ENCODE measurements around the gene EXOC2.

GRCh38 chr6:489001-489400 lies 203.9 kb downstream of the EXOC2 start:
- no peak for TF ChIP-seq ZBTB11 (CRISPR knock-in tag; IDR thresholded peaks at IDR 0.05)
- TF ChIP-seq POLR2AphosphoS2 (IDR thresholded peaks at IDR 0.05; ENCODE audit: low read depth, low read length): no peak
- no peak for TF ChIP-seq REST (IDR thresholded peaks at IDR 0.05; ENCODE audit: low read depth, low read length)
- no peak for TF ChIP-seq HCFC1 (IDR thresholded peaks at IDR 0.05; ENCODE audit: low read length)
- no peak for TF ChIP-seq CBX3 (IDR thresholded peaks at IDR 0.05; ENCODE audit: borderline replicate concordance, low read depth)
- no peak for TF ChIP-seq POLR2AphosphoS5 (IDR thresholded peaks at IDR 0.05; ENCODE audit: low read length)
- no peak for TF ChIP-seq SP1 (IDR thresholded peaks at IDR 0.05; ENCODE audit: low read depth, low read length)
- TF ChIP-seq, protein P1, sequence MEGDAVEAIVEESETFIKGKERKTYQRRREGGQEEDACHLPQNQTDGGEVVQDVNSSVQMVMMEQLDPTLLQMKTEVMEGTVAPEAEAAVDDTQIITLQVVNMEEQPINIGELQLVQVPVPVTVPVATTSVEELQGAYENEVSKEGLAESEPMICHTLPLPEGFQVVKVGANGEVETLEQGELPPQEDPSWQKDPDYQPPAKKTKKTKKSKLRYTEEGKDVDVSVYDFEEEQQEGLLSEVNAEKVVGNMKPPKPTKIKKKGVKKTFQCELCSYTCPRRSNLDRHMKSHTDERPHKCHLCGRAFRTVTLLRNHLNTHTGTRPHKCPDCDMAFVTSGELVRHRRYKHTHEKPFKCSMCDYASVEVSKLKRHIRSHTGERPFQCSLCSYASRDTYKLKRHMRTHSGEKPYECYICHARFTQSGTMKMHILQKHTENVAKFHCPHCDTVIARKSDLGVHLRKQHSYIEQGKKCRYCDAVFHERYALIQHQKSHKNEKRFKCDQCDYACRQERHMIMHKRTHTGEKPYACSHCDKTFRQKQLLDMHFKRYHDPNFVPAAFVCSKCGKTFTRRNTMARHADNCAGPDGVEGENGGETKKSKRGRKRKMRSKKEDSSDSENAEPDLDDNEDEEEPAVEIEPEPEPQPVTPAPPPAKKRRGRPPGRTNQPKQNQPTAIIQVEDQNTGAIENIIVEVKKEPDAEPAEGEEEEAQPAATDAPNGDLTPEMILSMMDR (IDR thresholded peaks at IDR 0.05 in 2 of 3, conservative IDR thresholded peaks at IDR 0.05 in 1 of 3; ENCODE audit: control insufficient read depth in 2 of 3, extremely low read depth in 1 of 3, insufficient read depth in 1 of 3, low read depth in 3 of 3, low read length in 3 of 3): no peak
- no peak for TF ChIP-seq MYC (IDR thresholded peaks at IDR 0.05; ENCODE audit: insufficient read depth, insufficient read length, insufficient replicate concordance, low read length, severe bottlenecking)
- no peak for TF ChIP-seq ZNF24 (IDR thresholded peaks at IDR 0.05)
